PC-3 (cell line): ENCODE data around the gene SH2D2A. TPM values are rescaled to one million over a fixed set of nuclear protein-coding genes. Genes with fewer than 3 reads are reported as not detected.
A peak's percentile ranks its signal among the peaks of the same experiment; 100 is the strongest.

Experiments used
- ATAC-seq: fragments of 200-7000 bp; cut with Tn5 transposase; 2 replicates; pipeline ENCODE4 v1.9.1; 2020; ENCODE audit warnings: mild to moderate bottlenecking, moderate library complexity
- BruUV-seq: library from RNA; stranded (reverse); fragments of 400-500 nt; replicated peaks from 2 replicates; lab custom pipeline; 2021; lab: Mats Ljungman, UMichigan
- CTCF ChIA-PET: fragments of 300-600 bp; sonication (Branson Sonifier 250); formaldehyde crosslinking; loops from one replicate; lab custom pipeline; 2022; ENCODE audit warnings: antibody characterized with exemption; lab: Charles Lee
- POLR2A ChIA-PET: fragments of 300-600 bp; sonication (Branson Sonifier 250); formaldehyde crosslinking; loops from one replicate; lab custom pipeline; 2022; ENCODE audit warnings: antibody characterized with exemption; ENCODE audit not compliant: unreplicated experiment; lab: Charles Lee
- DNase-seq: peaks from one replicate; pipeline ENCODE4 v3.0.0-alpha.2; 2015
- H2AFZ ChIP-seq: fragments of 300-600 bp; sonication (generic); 2 replicates; pipeline ENCODE4 v1.6.0; 2016; ENCODE audit warnings: antibody characterized with exemption, low read length
- H3F3A ChIP-seq: fragments of 300-600 bp; sonication (generic); one replicate; pipeline ENCODE4 v1.6.0; 2017; ENCODE audit warnings: antibody characterized with exemption, low read length, control low read depth, mild to moderate bottlenecking; ENCODE audit not compliant: unreplicated experiment
- H3K27ac ChIP-seq: fragments of 300-600 bp; sonication (generic); 2 replicates; pipeline ENCODE4 v1.5.1; 2016; ENCODE audit warnings: mild to moderate bottlenecking, low read length
- H3K27me3 ChIP-seq: fragments of 300-600 bp; sonication (generic); 2 replicates; pipeline ENCODE4 v1.6.1; 2016; ENCODE audit warnings: low read length, mixed read lengths
- H3K36me3 ChIP-seq: fragments of 300-600 bp; sonication (generic); 2 replicates; pipeline ENCODE4 v1.6.1; 2016; ENCODE audit warnings: low read depth, mixed run types, low read length, mixed read lengths
- H3K4me1 ChIP-seq: fragments of 300-600 bp; sonication (generic); 2 replicates; pipeline ENCODE4 v1.5.1; 2016; ENCODE audit warnings: low read length; ENCODE audit not compliant: insufficient read depth
- H3K4me2 ChIP-seq: fragments of 300-600 bp; sonication (generic); 2 replicates; pipeline ENCODE4 v1.6.0; 2016; ENCODE audit warnings: low read length
- H3K4me3 ChIP-seq: fragments of 300-600 bp; sonication (generic); 2 replicates; pipeline ENCODE4 v1.5.1; 2016; ENCODE audit warnings: mild to moderate bottlenecking, low read length, mixed read lengths
- H3K79me2 ChIP-seq: fragments of 300-600 bp; sonication (generic); 2 replicates; pipeline ENCODE4 v1.6.1; 2017; ENCODE audit warnings: low read length, mixed read lengths
- H3K9ac ChIP-seq: fragments of 300-600 bp; sonication (generic); 2 replicates; pipeline ENCODE4 v1.6.0; 2016; ENCODE audit warnings: mild to moderate bottlenecking, low read length
- H3K9me2 ChIP-seq: fragments of 300-600 bp; sonication (generic); replicated peaks from 2 replicates; pipeline ENCODE4 v1.6.1; 2016; ENCODE audit warnings: mixed run types, low read length, mixed read lengths
- H3K9me3 ChIP-seq: fragments of 300-600 bp; sonication (generic); 2 replicates; pipeline ENCODE4 v1.6.1; 2016; ENCODE audit warnings: low read length, mixed read lengths
- H4K20me1 ChIP-seq: fragments of 300-600 bp; sonication (generic); 2 replicates; pipeline ENCODE4 v1.6.1; 2016; ENCODE audit warnings: low read length, mixed read lengths
- EZH2 ChIP-seq: fragments of 300-600 bp; sonication (generic); IDR thresholded peaks from one replicate; pipeline ENCODE4 v1.6.1; 2017; ENCODE audit warnings: antibody characterized with exemption, mild to moderate bottlenecking, low read length; ENCODE audit not compliant: unreplicated experiment
- EZH2phosphoT487 ChIP-seq: fragments of 300-600 bp; sonication (generic); IDR thresholded peaks from 2 replicates; pipeline ENCODE4 v1.6.1; 2018; ENCODE audit warnings: mild to moderate bottlenecking, antibody characterized with exemption, low read length, borderline replicate concordance
- intact Hi-C: fragments of 100-400 bp; cut with micrococcal nuclease; formaldehyde crosslinking; loops from 2 replicates; pipeline ENCODE4 v1.9.0; 2023
- total RNA-seq: library from RNA; depleted of rRNA; stranded (reverse); fragments of >200 nt; gene quantifications from 2 replicates; pipeline ENCODE4 v1.2.3, GENCODE V29; 2014
- TF ChIP-seq, protein P1 (sequence below): fragments of 300-600 bp; sonication (generic); conservative IDR thresholded peaks from 2 replicates; pipeline ENCODE4 v1.5.1; 2017; ENCODE audit warnings: antibody characterized with exemption, low read depth, mild to moderate bottlenecking, low read length

Gene SH2D2A
- total RNA-seq, 1 experiment from 2014 or later: 6.9 TPM

DNA sequence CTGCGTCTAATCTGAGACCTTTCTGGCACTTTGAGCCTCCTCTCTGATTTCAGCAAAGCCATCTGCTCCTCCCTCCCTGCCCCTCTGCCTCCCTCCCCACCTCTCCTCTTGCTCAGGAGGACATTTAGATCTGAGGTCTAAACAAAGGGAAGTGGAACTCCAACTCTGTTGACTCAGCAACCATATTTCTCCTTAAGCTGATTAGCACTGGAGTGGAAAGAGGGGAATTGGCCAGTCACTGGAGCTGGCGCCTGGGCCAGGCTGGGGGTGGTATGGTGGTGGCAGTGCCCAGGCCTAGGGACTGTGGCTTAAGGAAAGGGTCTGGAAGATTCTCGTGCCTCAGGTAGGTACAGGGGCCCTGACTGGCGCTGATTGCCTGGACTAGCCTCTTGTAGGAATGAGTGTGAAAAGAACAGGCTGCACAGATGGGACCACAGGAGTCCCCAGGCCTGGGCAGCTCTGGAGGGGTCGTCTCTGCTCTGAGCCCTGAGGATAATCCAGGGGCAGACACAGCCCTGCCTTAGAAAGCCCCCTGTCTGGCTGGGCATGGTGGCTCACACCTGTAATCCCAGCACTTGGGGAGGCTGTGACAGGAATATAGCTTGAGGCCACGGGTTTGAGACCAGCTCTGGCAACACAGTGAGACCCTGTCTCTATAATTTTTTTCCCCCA is 11.9 kb downstream of the SH2D2A start:
- H3K9me2 ChIP-seq: no peaks in the 10 kb centered on the region
- no peaks in the 10 kb centered on the region for H3K9me3 ChIP-seq
- no peak overlapping the region for H3K27ac ChIP-seq
- CTCF ChIA-PET: no interaction called here
- TF ChIP-seq EZH2phosphoT487 (no peak), EZH2 (no peak)
- TF ChIP-seq, protein P1, sequence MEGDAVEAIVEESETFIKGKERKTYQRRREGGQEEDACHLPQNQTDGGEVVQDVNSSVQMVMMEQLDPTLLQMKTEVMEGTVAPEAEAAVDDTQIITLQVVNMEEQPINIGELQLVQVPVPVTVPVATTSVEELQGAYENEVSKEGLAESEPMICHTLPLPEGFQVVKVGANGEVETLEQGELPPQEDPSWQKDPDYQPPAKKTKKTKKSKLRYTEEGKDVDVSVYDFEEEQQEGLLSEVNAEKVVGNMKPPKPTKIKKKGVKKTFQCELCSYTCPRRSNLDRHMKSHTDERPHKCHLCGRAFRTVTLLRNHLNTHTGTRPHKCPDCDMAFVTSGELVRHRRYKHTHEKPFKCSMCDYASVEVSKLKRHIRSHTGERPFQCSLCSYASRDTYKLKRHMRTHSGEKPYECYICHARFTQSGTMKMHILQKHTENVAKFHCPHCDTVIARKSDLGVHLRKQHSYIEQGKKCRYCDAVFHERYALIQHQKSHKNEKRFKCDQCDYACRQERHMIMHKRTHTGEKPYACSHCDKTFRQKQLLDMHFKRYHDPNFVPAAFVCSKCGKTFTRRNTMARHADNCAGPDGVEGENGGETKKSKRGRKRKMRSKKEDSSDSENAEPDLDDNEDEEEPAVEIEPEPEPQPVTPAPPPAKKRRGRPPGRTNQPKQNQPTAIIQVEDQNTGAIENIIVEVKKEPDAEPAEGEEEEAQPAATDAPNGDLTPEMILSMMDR: no peak
- H3K9ac ChIP-seq: no peak overlapping the region
- H3F3A ChIP-seq: no peaks in the 10 kb centered on the region
- H3K4me1 ChIP-seq: no peaks in the 10 kb centered on the region
- H3K4me3 ChIP-seq: no peak overlapping the region
- DNase-seq: no peak
- BruUV-seq: no TSS peak
- H2AFZ ChIP-seq: no peak overlapping the region
- intact Hi-C loops: no loop called here
- no peaks in the 10 kb centered on the region for H4K20me1 ChIP-seq
- POLR2A ChIA-PET: no interaction called here
- no peaks in the 10 kb centered on the region for H3K79me2 ChIP-seq
- no peak overlapping the region for H3K4me2 ChIP-seq
- peak; percentile 11 for ATAC-seq
- H3K36me3 ChIP-seq: peaks cover 20% of the 10 kb centered on the region; the same call in 1 of the 2 replicates
- H3K27me3 ChIP-seq: no peaks in the 10 kb centered on the region

DNA sequence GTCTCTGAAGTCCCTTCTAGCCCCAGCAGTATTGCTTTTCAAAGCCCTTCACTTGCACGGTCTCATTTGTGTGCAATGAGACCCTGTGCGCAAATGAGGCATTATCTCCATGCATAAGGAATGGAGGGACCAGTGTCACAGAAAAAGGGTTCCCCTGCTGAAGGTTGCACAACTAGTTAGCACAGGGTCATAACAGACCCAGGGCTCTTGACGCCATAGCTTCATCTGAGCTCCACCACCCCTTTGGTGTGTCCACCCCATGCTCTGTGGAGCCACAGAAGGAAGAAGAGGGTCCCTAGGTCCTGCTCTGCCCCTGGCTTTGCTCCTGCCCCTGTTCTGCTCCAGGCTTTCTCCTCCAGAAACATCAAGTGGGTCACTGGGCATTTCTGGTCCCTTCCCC is 12.6 kb downstream of the SH2D2A start:
- Histone ChIP-seq H3K4me1 (no peaks in the 10 kb centered on the region), H3K27ac (no peak overlapping the region), H3K9me2 (no peaks in the 10 kb centered on the region), H3K27me3 (no peaks in the 10 kb centered on the region), H3K79me2 (no peaks in the 10 kb centered on the region), H3K4me2 (no peak overlapping the region), H3K9me3 (no peaks in the 10 kb centered on the region), H4K20me1 (no peaks in the 10 kb centered on the region), H3K4me3 (no peak overlapping the region), H3F3A (no peaks in the 10 kb centered on the region), H3K9ac (no peak overlapping the region), H2AFZ (no peak overlapping the region), H3K36me3 (peaks cover 26% of the 10 kb centered on the region)
- ATAC-seq (no peak), DNase-seq (no peak)
- no TSS peak for BruUV-seq
- intact Hi-C loops: no loop called here
- CTCF ChIA-PET: no interaction called here
- TF ChIP-seq, protein P1: no peak
- TF ChIP-seq EZH2 (no peak), EZH2phosphoT487 (no peak)
- POLR2A ChIA-PET: no interaction called here

DNA sequence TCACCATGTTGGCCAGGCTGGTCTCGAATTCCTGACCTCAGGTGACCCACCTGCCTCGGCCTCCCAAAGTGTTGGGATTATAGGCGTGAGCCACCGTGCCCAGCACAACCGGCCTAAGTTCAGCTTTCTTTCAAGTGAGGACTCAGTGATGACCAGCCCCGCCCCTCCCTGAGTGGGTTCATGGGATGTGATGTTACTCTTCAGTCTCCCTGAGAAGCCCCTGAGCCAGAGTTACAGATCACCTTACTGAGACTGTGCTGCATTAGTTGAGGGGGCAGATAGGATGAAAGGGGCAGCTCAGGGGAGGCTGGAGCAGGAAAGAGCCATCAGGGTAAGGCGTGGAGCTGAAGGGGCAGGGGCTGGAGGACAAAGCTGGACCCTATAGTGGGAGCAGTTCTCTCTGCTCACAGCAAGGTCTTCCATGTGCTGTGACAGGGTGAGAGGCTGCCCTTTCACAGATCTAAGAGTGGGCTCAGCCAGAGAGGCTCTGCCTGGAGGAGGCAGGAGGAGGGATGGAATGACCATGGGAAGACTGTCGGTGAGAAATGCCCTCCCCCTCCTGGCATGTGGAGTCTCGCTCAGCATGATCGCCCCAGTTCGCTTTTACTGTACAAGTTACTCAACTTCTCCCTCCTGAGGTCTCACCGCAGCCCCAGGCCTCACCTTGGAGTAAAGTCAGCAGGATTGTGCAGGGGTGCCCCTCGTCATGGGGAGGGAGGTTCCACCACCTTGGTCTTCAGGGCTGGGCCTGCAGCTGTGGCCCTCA is 13.4 kb downstream of the SH2D2A start:
- H3K4me3 ChIP-seq: no peak overlapping the region
- no peak overlapping the region for H3K4me2 ChIP-seq
- DNase-seq (no peak), ATAC-seq (no peak; the same call in 1 of the 2 replicates)
- ChIA-PET POLR2A (no interaction called here), CTCF (no interaction called here)
- no peaks in the 10 kb centered on the region for H3K9me2 ChIP-seq
- H3K27me3 ChIP-seq: no peaks in the 10 kb centered on the region
- H2AFZ ChIP-seq: no peak overlapping the region
- H3K4me1 ChIP-seq: peaks cover 1% of the 10 kb centered on the region
- H3K9me3 ChIP-seq: no peaks in the 10 kb centered on the region
- intact Hi-C loops: no loop called here
- no peaks in the 10 kb centered on the region for H4K20me1 ChIP-seq
- no peaks in the 10 kb centered on the region for H3K79me2 ChIP-seq
- no peaks in the 10 kb centered on the region for H3F3A ChIP-seq
- no TSS peak for BruUV-seq
- no peak overlapping the region for H3K9ac ChIP-seq
- H3K27ac ChIP-seq: no peak overlapping the region
- peaks cover 31% of the 10 kb centered on the region for H3K36me3 ChIP-seq
- TF ChIP-seq, protein P1: no peak
- TF ChIP-seq EZH2phosphoT487: no peak
- no peak for TF ChIP-seq EZH2
